Kidney (tissue), 14 donors: ENCODE data around the gene FHOD3. TPM values are rescaled to one million over a fixed set of nuclear protein-coding genes. Genes with fewer than 3 reads are reported as not detected.
A peak's percentile ranks its signal among the peaks of the same experiment; 100 is the strongest.

Experiments
- DNase-seq, 5 donors: peaks; one replicate each; pipeline ENCODE4 v3.0.0-alpha.2; 2013 to 2020
- FAIRE-seq: peaks from 2 replicates; lab custom pipeline; 2012; peaks lifted over from hg19 to GRCh38; lab: Jason Lieb, UNC
- H3K27ac ChIP-seq, 2 donors: one replicate each; pipeline ENCODE4 v1.7.0; 2013; ENCODE audit warnings: low read depth in 2 of 2, low read length in 2 of 2, inconsistent platforms in 1 of 2
- H3K27me3 ChIP-seq: one replicate; pipeline ENCODE4 v1.7.1; 2013; ENCODE audit warnings: low read length, inconsistent platforms; ENCODE audit not compliant: control insufficient read depth, insufficient read depth
- H3K36me3 ChIP-seq, 3 donors: one replicate each; pipeline versions ENCODE4 v1.7.0 to v1.7.1; 2013; ENCODE audit warnings: low read length in 3 of 3, control low read depth in 1 of 3, inconsistent platforms in 1 of 3; ENCODE audit not compliant: insufficient read depth in 3 of 3, control insufficient read depth in 2 of 3
- H3K4me1 ChIP-seq, 3 donors: one replicate each; pipeline versions ENCODE4 v1.7.0 to v1.7.1; 2013; ENCODE audit warnings: low read length in 3 of 3, inconsistent platforms in 1 of 3, low read depth in 1 of 3; ENCODE audit not compliant: control insufficient read depth in 2 of 3, insufficient read depth in 2 of 3
- H3K4me3 ChIP-seq, 3 donors: one replicate each; pipeline versions ENCODE4 v1.7.0 to v1.8.1; 2013; ENCODE audit warnings: low read length in 3 of 3, control low read depth in 1 of 3, inconsistent platforms in 1 of 3
- H3K9ac ChIP-seq, 3 donors: one replicate each; pipeline versions ENCODE4 v1.7.0 to v1.7.1; 2013; ENCODE audit warnings: low read length in 3 of 3, control low read depth in 1 of 3, inconsistent platforms in 1 of 3
- H3K9me3 ChIP-seq, 3 donors: one replicate each; pipeline versions ENCODE4 v1.7.0 to v1.7.1; 2013; ENCODE audit warnings: low read length in 3 of 3, control low read depth in 1 of 3, inconsistent platforms in 1 of 3; ENCODE audit not compliant: control insufficient read depth in 2 of 3, insufficient read depth in 1 of 3
- CTCF ChIP-seq: IDR thresholded peaks from 3 replicates; pipeline ENCODE4 v1.5.1; 2012; ENCODE audit warnings: mild to moderate bottlenecking, moderate library complexity, borderline replicate concordance; ENCODE audit not compliant: insufficient read depth; ENCODE audit errors: extremely low read depth
- intact Hi-C: fragments of 100-400 bp; cut with DNase I; formaldehyde crosslinking; loops from one replicate; pipeline ENCODE4 v1.11.1; 2022
- polyA plus RNA-seq: library from polyadenylated mRNA; stranded (reverse); fragments of 350-450 nt; fragmentation: Illumina TruSeq; extraction: RNeasy Lipid Tissue Mini Kit (QIAGEN cat#74804); gene quantifications from one replicate; pipeline ENCODE4 v1.2.3, GENCODE V29; 2014; ENCODE audit warnings: low read depth, low replicate concordance; ENCODE audit not compliant: insufficient read depth
- total RNA-seq: library from RNA; stranded (reverse); fragmentation: NEBNext Ultra II Directional; extraction: Animal tissue kit (Norgen Biotek cat#: 25700); gene quantifications from one replicate; pipeline ENCODE4 v1.2.1, GENCODE V29; 2021
- donor health status: control.
- donor health status: control.
- donor health status: control.
- donor health status: control.
- donor health status: control.
- donor health status: DM: yes; HTN: yes; CAD: no.
- donor health status: Normal renal cell carcinoma (clear cell type).

Gene FHOD3
- total and polyA plus RNA-seq, 2 donors from 2014 or later = 21.5 to 28.0 TPM

DNA sequence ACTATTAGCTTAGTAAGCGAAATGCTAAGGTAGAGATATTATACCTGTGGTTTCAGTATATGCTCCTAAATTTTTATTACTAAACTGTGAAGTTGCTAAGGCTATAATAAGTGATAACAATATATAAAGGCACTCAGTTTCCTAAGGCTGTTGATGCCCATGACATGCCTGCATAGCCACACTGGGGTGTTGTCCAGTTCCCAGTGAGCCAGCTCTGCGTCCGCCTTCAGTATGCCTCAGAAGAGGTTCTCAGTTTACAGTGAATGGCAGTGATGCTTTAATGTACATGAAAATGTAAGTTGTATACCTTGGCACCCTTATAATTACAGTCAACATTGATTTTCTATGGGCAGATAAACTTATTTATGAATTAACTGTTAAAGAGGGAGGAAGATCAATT lies 7.2 kb downstream of the FHOD3 start:
- intact Hi-C loops = no loop called here
- no peak for TF ChIP-seq CTCF
- FAIRE-seq = no peak
- H3K4me3 ChIP-seq = no peak overlapping the region
- H3K27ac ChIP-seq = no peak overlapping the region
- H3K4me1 ChIP-seq = peaks cover 0 to 39% (median 30%) of the 10 kb centered on the region in 3 donors
- no peaks in the 10 kb centered on the region for H3K9me3 ChIP-seq
- H3K27me3 ChIP-seq = no peaks in the 10 kb centered on the region
- peak in 1 of 5 donors; percentile 11 for DNase-seq
- no peak overlapping the region for H3K9ac ChIP-seq
- no peaks in the 10 kb centered on the region for H3K36me3 ChIP-seq

DNA sequence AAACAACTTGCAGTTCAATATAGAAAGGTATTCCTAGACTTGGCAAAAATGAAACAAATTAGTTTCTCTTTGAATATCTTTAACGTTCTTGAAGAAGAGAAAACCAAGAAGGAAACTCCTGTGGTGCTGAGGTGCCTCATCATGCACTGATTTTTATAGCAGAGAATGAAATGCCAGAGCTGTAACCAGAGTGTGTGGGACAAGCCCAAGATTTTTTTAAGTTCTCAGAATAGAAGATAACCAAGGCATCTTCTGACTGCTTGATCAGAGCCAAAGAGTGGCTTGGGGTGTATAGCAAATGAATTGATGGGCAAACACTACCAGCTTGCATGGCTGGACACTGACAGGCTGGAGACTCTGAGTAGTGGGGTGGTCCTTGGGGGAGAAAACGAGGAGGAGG lies 7.9 kb downstream of the FHOD3 start:
- DNase-seq = peak in 1 of 5 donors; percentile 24

DNA sequence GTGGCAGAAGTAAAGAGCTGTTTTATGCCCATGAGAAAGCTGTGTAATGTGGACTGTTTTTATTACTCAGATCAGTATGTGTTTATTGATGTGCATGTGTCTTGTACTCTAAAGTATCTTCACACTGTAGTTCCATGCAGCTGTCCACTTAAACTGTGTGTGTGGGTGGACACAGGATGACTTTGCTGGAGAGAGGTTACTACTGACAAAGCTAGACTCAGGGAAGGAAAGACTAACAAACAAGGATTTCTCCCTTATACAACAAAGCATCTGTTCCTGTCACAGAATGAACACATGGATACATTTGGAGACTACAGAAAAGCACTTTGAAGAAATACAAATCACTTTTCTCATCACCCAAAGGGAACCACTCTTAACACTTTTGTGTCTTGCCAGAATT lies 10.0 kb downstream of the FHOD3 start:
- DNase-seq (no peak), FAIRE-seq (no peak)
- Histone ChIP-seq H3K4me1 (peaks cover 0 to 41% (median 28%) of the 10 kb centered on the region in 3 donors), H3K27me3 (no peaks in the 10 kb centered on the region), H3K9me3 (no peaks in the 10 kb centered on the region), H3K4me3 (no peak overlapping the region), H3K36me3 (no peaks in the 10 kb centered on the region), H3K9ac (no peak overlapping the region), H3K27ac (no peak overlapping the region)
- intact Hi-C loops = no loop called here
- TF ChIP-seq CTCF = no peak

More for the DNA sequence above, 7.9 kb downstream of the FHOD3 start:
- no peak overlapping the region for H3K9ac ChIP-seq
- no peaks in the 10 kb centered on the region for H3K9me3 ChIP-seq
- FAIRE-seq = no peak
- no peaks in the 10 kb centered on the region for H3K27me3 ChIP-seq
- H3K4me1 ChIP-seq = peaks cover 0 to 44% (median 30%) of the 10 kb centered on the region in 3 donors
- H3K27ac ChIP-seq = no peak overlapping the region
- H3K4me3 ChIP-seq = no peak overlapping the region
- no peak for TF ChIP-seq CTCF
- H3K36me3 ChIP-seq = no peaks in the 10 kb centered on the region
- intact Hi-C loops = no loop called here
